Adrenal gland (tissue), 5 donors: ENCODE data around the gene CCDC28B.

Experiments
- CTCF ChIP-seq, 6 experiments: fragments of 450-650 bp in 4 of 6; fragments of 200-600 bp in 2 of 6; sonication (generic) in 1 of 6; IDR thresholded peaks; 1 replicate in 5 of 6; 2 replicates in 1 of 6; pipeline versions ENCODE4 v1.5.1 to v1.8.0; 2016 to 2021; ENCODE audit warnings: antibody characterized with exemption in 6 of 6, mild to moderate bottlenecking in 2 of 6, moderate library complexity in 1 of 6
- POLR2A ChIP-seq, 2 donors: fragments of 450-650 bp; IDR thresholded peaks; one replicate each; pipeline ENCODE4 v1.6.1; 2017; ENCODE audit warnings: antibody characterized with exemption in 2 of 2, mild to moderate bottlenecking in 2 of 2, moderate library complexity in 1 of 2
- donor health status: DM: no; HTN: no; CAD: no.

DNA sequence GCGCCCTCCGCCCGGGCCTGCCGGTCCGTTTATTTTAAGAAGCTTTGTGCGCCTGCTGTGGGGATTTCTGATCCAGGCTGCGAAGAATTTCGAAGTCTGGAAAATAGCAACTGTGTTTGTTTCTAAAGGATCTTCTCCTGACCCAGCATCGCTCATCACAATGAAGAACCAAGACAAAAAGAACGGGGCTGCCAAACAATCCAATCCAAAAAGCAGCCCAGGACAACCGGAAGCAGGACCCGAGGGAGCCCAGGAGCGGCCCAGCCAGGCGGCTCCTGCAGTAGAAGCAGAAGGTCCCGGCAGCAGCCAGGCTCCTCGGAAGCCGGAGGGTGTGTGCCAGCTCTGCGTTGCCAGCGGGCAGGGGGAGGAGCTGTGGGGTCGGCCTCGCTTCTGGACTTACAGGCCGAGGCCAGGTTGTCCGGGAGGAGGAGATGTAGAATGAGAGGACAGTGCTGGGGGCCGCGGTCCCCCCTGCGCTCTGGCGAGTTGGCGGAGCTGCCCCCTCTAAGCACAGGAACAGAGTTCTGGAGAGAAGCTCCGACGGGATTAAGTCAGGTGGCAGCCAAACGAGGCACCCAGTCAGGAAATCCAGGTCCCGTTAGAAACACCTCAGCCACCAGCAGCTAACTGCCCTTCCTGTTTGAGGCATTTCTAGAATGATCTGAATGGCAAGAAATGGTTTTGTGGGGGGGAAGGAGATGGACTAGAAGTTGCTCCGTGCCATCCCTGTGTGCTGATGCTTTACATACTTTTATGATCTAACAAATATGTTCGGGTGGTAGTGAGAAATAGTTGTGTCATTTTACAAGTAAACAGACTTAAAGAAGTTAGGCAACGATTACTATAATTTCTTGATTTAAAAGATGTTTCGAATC lies 20.0 kb upstream of the CCDC28B start:
- TF ChIP-seq CTCF (IDR thresholded peaks at IDR 0.05) (no peak), POLR2A (IDR thresholded peaks at IDR 0.05) (peak in 1 of 2 donors; percentile 50)
